GM18505 (cell line): ENCODE measurements around the gene WRNIP1.

ENCODE experiments used
- ATAC-seq: cut with Tn5 transposase; IDR thresholded peaks from one replicate; pipeline ENCODE4 v1.9.1; 2021; ENCODE audit not compliant: unreplicated experiment
- POLR2A ChIP-seq: IDR thresholded peaks from 4 replicates; pipeline ENCODE4 v1.6.1; 2011; ENCODE audit warnings: borderline replicate concordance; ENCODE audit not compliant: insufficient read depth, insufficient read length; ENCODE audit errors: extremely low read depth

Gene WRNIP1

GRCh38 chr6:2732503-2733089 is 32.6 kb upstream of the WRNIP1 start:
- TF ChIP-seq POLR2A = no peak
- ATAC-seq = no peak

- peak; percentile 92 for ATAC-seq
- no peak for TF ChIP-seq POLR2A
These were observed 31.9 kb upstream of the WRNIP1 start for GRCh38 chr6:2733324-2733723.

GRCh38 chr6:2733736-2734480 is 31.3 kb upstream of the WRNIP1 start:
- TF ChIP-seq POLR2A = no peak
- ATAC-seq = no peak

- TF ChIP-seq POLR2A = no peak
- no peak for ATAC-seq
These were observed 30.6 kb upstream of the WRNIP1 start for GRCh38 chr6:2734488-2735166.

- no peak for ATAC-seq
- no peak for TF ChIP-seq POLR2A
These were observed 27.3 kb upstream of the WRNIP1 start for GRCh38 chr6:2737885-2738284.

GRCh38 chr6:2738373-2738979 is 26.7 kb upstream of the WRNIP1 start:
- TF ChIP-seq POLR2A = no peak
- no peak for ATAC-seq

GRCh38 chr6:2739335-2739734 is 25.9 kb upstream of the WRNIP1 start:
- no peak for TF ChIP-seq POLR2A
- no peak for ATAC-seq

- TF ChIP-seq POLR2A = no peak
- ATAC-seq = no peak
These were observed 24.6 kb upstream of the WRNIP1 start for GRCh38 chr6:2740581-2740980.

- TF ChIP-seq POLR2A = no peak
- no peak for ATAC-seq
These were observed 23.4 kb upstream of the WRNIP1 start for GRCh38 chr6:2741756-2742155.

- no peak for ATAC-seq
- no peak for TF ChIP-seq POLR2A
These were observed 21.6 kb upstream of the WRNIP1 start for GRCh38 chr6:2743280-2744208.

GRCh38 chr6:2744209-2744771 is 20.9 kb upstream of the WRNIP1 start:
- ATAC-seq = no peak
- no peak for TF ChIP-seq POLR2A

GRCh38 chr6:2744778-2745177 is 20.4 kb upstream of the WRNIP1 start:
- ATAC-seq = no peak
- no peak for TF ChIP-seq POLR2A

GRCh38 chr6:2745246-2745645 is 19.9 kb upstream of the WRNIP1 start:
- no peak for ATAC-seq
- TF ChIP-seq POLR2A = no peak

- no peak for ATAC-seq
- TF ChIP-seq POLR2A = no peak
These were observed 18.6 kb upstream of the WRNIP1 start for GRCh38 chr6:2746557-2747061.
